Measurements from ENCODE around the gene SERPINB6. TPM values are rescaled to one million over a fixed set of nuclear protein-coding genes. Genes with fewer than 3 reads are reported as not detected.
A peak's percentile ranks its signal among the peaks of the same experiment; 100 is the strongest.
"Not testable (repeated sequence)": the region's sequence is repeated elsewhere in the genome, so short reads cannot be mapped to it uniquely, and the experiment has no call there.

SERPINB6 gene
- total RNA-seq, 1 donor from 2014 or later: 56.1 TPM

- ATAC-seq (ENCODE audit: low read depth) (no peak), DNase-seq (no peak)
- CTCF ChIA-PET: interaction anchor here (1.2 kb wide), 1 partner anchor 34 kb away, joined by 3 read pairs; no protein-coding TSS in a partner anchor
- intact Hi-C loops (cut with micrococcal nuclease): no loop called here
- H3K4me3 Mint-ChIP-seq: peak overlapping the region; percentile 9
- H3K9me3 Mint-ChIP-seq: no peaks in the 10 kb centered on the region
- POLR2A ChIA-PET: interaction anchor here (2.9 to 3.1 kb wide), 2 partner anchors 27 to 44 kb away, joined by 10 to 25 read pairs; partner anchors contain the start of gene SERPINB6
- peak overlapping the region; percentile 68 for H3K27ac Mint-ChIP-seq
- H3K36me3 Mint-ChIP-seq (ENCODE audit: low read depth): peaks cover 20% of the 10 kb centered on the region
- H3K27me3 Mint-ChIP-seq: no peaks in the 10 kb centered on the region
- H3K4me1 Mint-ChIP-seq: peaks cover 70% of the 10 kb centered on the region
- no peak for TF ChIP-seq CTCF (IDR thresholded peaks at IDR 0.05)
Observed at GRCh38 chr6:2945153-2945452, 26.3 kb downstream of the SERPINB6 start.

- POLR2A ChIA-PET: interaction anchor here (0.7 to 4.6 kb wide), 9 partner anchors 8 to 124 kb away, joined by 3 to 25 read pairs (median 4); partner anchors contain the start of genes RIPK1 and SERPINB6
- H3K4me1 Mint-ChIP-seq: peaks cover 74% of the 10 kb centered on the region
- no peak overlapping the region for H3K4me3 Mint-ChIP-seq
- H3K27me3 Mint-ChIP-seq: no peaks in the 10 kb centered on the region
- H3K27ac Mint-ChIP-seq: peak overlapping the region; percentile 68
- intact Hi-C loops (cut with micrococcal nuclease): loop anchor here (5.0 kb wide), 1 partner anchor 123 kb away; the partner anchor contains the start of gene RIPK1
- CTCF ChIA-PET: interaction anchor here (1.2 to 2.6 kb wide), 3 partner anchors 8 to 98 kb away, joined by 3 to 13 read pairs (median 10); no protein-coding TSS in a partner anchor
- TF ChIP-seq CTCF (IDR thresholded peaks at IDR 0.05): no peak
- peaks cover 2% of the 10 kb centered on the region for H3K9me3 Mint-ChIP-seq
- no peak for DNase-seq
- H3K36me3 Mint-ChIP-seq (ENCODE audit: low read depth): peaks cover 17% of the 10 kb centered on the region
- ATAC-seq (ENCODE audit: low read depth): no peak
Observed at GRCh38 chr6:2944405-2945152, 26.8 kb downstream of the SERPINB6 start.

- CTCF ChIA-PET: interaction anchor here (0.6 to 2.6 kb wide), 3 partner anchors 9 to 97 kb away, joined by 3 to 13 read pairs (median 10); no protein-coding TSS in a partner anchor
- H3K4me3 Mint-ChIP-seq: peak overlapping the region; percentile 78
Observed at GRCh38 chr6:2943564-2943955, 27.8 kb downstream of the SERPINB6 start.

GRCh38 chr6:2942914-2943563 is 28.3 kb downstream of the SERPINB6 start:
- TF ChIP-seq CTCF (IDR thresholded peaks at IDR 0.05): no peak
- peaks cover 2% of the 10 kb centered on the region for H3K9me3 Mint-ChIP-seq
- peak overlapping the region; percentile 91 for H3K27ac Mint-ChIP-seq
- intact Hi-C loops (cut with micrococcal nuclease): loop anchor here (5.0 kb wide), 1 partner anchor 124 kb away; the partner anchor contains the start of gene RIPK1
- DNase-seq (no peak), ATAC-seq (ENCODE audit: low read depth) (peak; percentile 8)
- POLR2A ChIA-PET: interaction anchor here (0.6 to 4.6 kb wide), 11 partner anchors 9 to 318 kb away, joined by 3 to 25 read pairs (median 4); partner anchors contain the start of genes SERPINB1 and SERPINB6
- H3K4me1 Mint-ChIP-seq: peaks cover 79% of the 10 kb centered on the region
- no peaks in the 10 kb centered on the region for H3K27me3 Mint-ChIP-seq
- peaks cover 10% of the 10 kb centered on the region for H3K36me3 Mint-ChIP-seq (ENCODE audit: low read depth)
- peak overlapping the region; percentile 78 for H3K4me3 Mint-ChIP-seq
- CTCF ChIA-PET: interaction anchor here (0.6 to 2.6 kb wide), 4 partner anchors 9 to 101 kb away, joined by 3 to 13 read pairs (median 6); partner anchors contain the start of gene SERPINB1

More at GRCh38 chr6:2943564-2943955, 27.8 kb downstream of the SERPINB6 start:
- H3K4me1 Mint-ChIP-seq: peaks cover 76% of the 10 kb centered on the region
- intact Hi-C loops (cut with micrococcal nuclease): loop anchor here (5.0 kb wide), 1 partner anchor 124 kb away; the partner anchor contains the start of gene RIPK1
- ATAC-seq (ENCODE audit: low read depth) (no peak), DNase-seq (no peak)
- POLR2A ChIA-PET: interaction anchor here (0.6 to 4.6 kb wide), 12 partner anchors 9 to 318 kb away, joined by 3 to 25 read pairs (median 4); partner anchors contain the start of genes RIPK1, SERPINB1 and SERPINB6
- H3K36me3 Mint-ChIP-seq (ENCODE audit: low read depth): peaks cover 15% of the 10 kb centered on the region
- peak overlapping the region; percentile 91 for H3K27ac Mint-ChIP-seq
- TF ChIP-seq CTCF (IDR thresholded peaks at IDR 0.05): no peak
- peaks cover 2% of the 10 kb centered on the region for H3K9me3 Mint-ChIP-seq
- H3K27me3 Mint-ChIP-seq: no peaks in the 10 kb centered on the region

- peaks cover 81% of the 10 kb centered on the region for H3K4me1 Mint-ChIP-seq
- H3K36me3 Mint-ChIP-seq (ENCODE audit: low read depth); DNase-seq; H3K9me3 Mint-ChIP-seq; H3K27me3 Mint-ChIP-seq; ATAC-seq (ENCODE audit: low read depth): not testable (repeated sequence)
- POLR2A ChIA-PET: interaction anchor here (1.0 to 4.6 kb wide), 5 partner anchors 10 to 76 kb away, joined by 3 to 25 read pairs (median 7); no protein-coding TSS in a partner anchor
- intact Hi-C loops (cut with micrococcal nuclease): loop anchor here (5.0 kb wide), 1 partner anchor 125 kb away; the partner anchor contains the start of gene RIPK1
- peak overlapping the region; percentile 91 for H3K27ac Mint-ChIP-seq
- CTCF ChIA-PET: interaction anchor here (1.5 to 2.6 kb wide), 4 partner anchors 10 to 151 kb away, joined by 3 to 13 read pairs (median 8); partner anchors contain the start of gene SERPINB1
- H3K4me3 Mint-ChIP-seq: peak overlapping the region; percentile 12
Observed at GRCh38 chr6:2942116-2942515, 29.3 kb downstream of the SERPINB6 start.
